ENCODE data around the gene NPM3. TPM values are rescaled to one million over a fixed set of nuclear protein-coding genes. Genes with fewer than 3 reads are reported as not detected.
A peak's percentile ranks its signal among the peaks of the same experiment; 100 is the strongest.

The NPM3 gene
- 2.9 TPM for polyA plus RNA-seq

GRCh38 chr10:101782811-101783735, at the start of gene NPM3:
TSS of gene NPM3 (minus strand) at chr10:101783446. CDS start at chr10:101783390, 56 bp downstream.
- Mint-ChIP-seq H3K9me3 (no peaks in the 10 kb centered on the region), H3K36me3 (no peaks in the 10 kb centered on the region), H3K4me1 (peaks cover 27 to 46% (median 44%) of the 10 kb centered on the region in 3 donors), H3K4me3 (peak within 1 kb of the TSS; percentile 96 to 100 (median 99)), H3K27me3 (peaks cover 9% of the 10 kb centered on the region), H3K27ac (peak within 1 kb of the TSS; percentile 91 to 99 (median 93))

- peak overlapping the region in 2 of 3 donors; percentile 94 to 99 for H3K27ac Mint-ChIP-seq
Observed at GRCh38 chr10:101832325-101832771, 49.1 kb upstream of the NPM3 start.

GRCh38 chr10:101831169-101831811, 48.0 kb upstream of the NPM3 start:
- peaks cover 12 to 40% (median 30%) of the 10 kb centered on the region in 3 donors for H3K4me1 Mint-ChIP-seq
- H3K36me3 Mint-ChIP-seq: peaks cover 2% of the 10 kb centered on the region
- H3K27ac Mint-ChIP-seq: peak overlapping the region; percentile 94 to 99 (median 98)
- no peaks in the 10 kb centered on the region for H3K9me3 Mint-ChIP-seq
- peak overlapping the region; percentile 76 to 94 (median 89) for H3K4me3 Mint-ChIP-seq
- no peaks in the 10 kb centered on the region for H3K27me3 Mint-ChIP-seq

More at GRCh38 chr10:101832325-101832771, 49.1 kb upstream of the NPM3 start:
- H3K4me1 Mint-ChIP-seq: peaks cover 10 to 39% (median 30%) of the 10 kb centered on the region in 3 donors
- H3K9me3 Mint-ChIP-seq: no peaks in the 10 kb centered on the region
- H3K36me3 Mint-ChIP-seq: peaks cover 2% of the 10 kb centered on the region
- no peaks in the 10 kb centered on the region for H3K27me3 Mint-ChIP-seq
- no peak overlapping the region for H3K4me3 Mint-ChIP-seq

- H3K4me1 Mint-ChIP-seq: peaks cover 9 to 36% (median 25%) of the 10 kb centered on the region in 3 donors
- peak overlapping the region; percentile 76 to 94 (median 89) for H3K4me3 Mint-ChIP-seq
- no peaks in the 10 kb centered on the region for H3K27me3 Mint-ChIP-seq
- H3K27ac Mint-ChIP-seq: peak overlapping the region; percentile 94 to 99 (median 98)
- no peaks in the 10 kb centered on the region for H3K9me3 Mint-ChIP-seq
- H3K36me3 Mint-ChIP-seq: peaks cover 7% of the 10 kb centered on the region
Observed at GRCh38 chr10:101830322-101831168, 47.3 kb upstream of the NPM3 start.

GRCh38 chr10:101829561-101830315, 46.5 kb upstream of the NPM3 start:
- no peaks in the 10 kb centered on the region for H3K27me3 Mint-ChIP-seq

GRCh38 chr10:101828766-101829551, 45.7 kb upstream of the NPM3 start:
- Mint-ChIP-seq H3K36me3 (peaks cover 7% of the 10 kb centered on the region), H3K27ac (peak overlapping the region in 2 of 3 donors; percentile 78 to 85), H3K4me3 (peak overlapping the region in 2 of 4 donors; percentile 8 to 21), H3K27me3 (no peaks in the 10 kb centered on the region), H3K9me3 (no peaks in the 10 kb centered on the region), H3K4me1 (peaks cover 4 to 29% (median 21%) of the 10 kb centered on the region in 3 donors)

More at GRCh38 chr10:101829561-101830315, 46.5 kb upstream of the NPM3 start:
- Mint-ChIP-seq H3K9me3 (no peaks in the 10 kb centered on the region), H3K36me3 (peaks cover 7% of the 10 kb centered on the region), H3K4me1 (peaks cover 6 to 32% (median 23%) of the 10 kb centered on the region in 3 donors), H3K27ac (peak overlapping the region; percentile 94 to 99 (median 98)), H3K4me3 (peak overlapping the region; percentile 76 to 94 (median 89))

GRCh38 chr10:101827919-101828600, 44.8 kb upstream of the NPM3 start:
- no peaks in the 10 kb centered on the region for H3K9me3 Mint-ChIP-seq
- peaks cover 4 to 25% (median 21%) of the 10 kb centered on the region in 3 donors for H3K4me1 Mint-ChIP-seq
- peaks cover 7% of the 10 kb centered on the region for H3K36me3 Mint-ChIP-seq
- peak overlapping the region in 2 of 3 donors; percentile 57 to 85 for H3K27ac Mint-ChIP-seq
- H3K27me3 Mint-ChIP-seq: no peaks in the 10 kb centered on the region
- H3K4me3 Mint-ChIP-seq: peak overlapping the region in 1 of 4 donors; percentile 54

- H3K9me3 Mint-ChIP-seq: no peaks in the 10 kb centered on the region
- H3K4me3 Mint-ChIP-seq: peak overlapping the region in 3 of 4 donors; percentile 7 to 78 (median 54)
- H3K27me3 Mint-ChIP-seq: no peaks in the 10 kb centered on the region
- peaks cover 4 to 20% (median 16%) of the 10 kb centered on the region in 3 donors for H3K4me1 Mint-ChIP-seq
- H3K36me3 Mint-ChIP-seq: peaks cover 7% of the 10 kb centered on the region
- H3K27ac Mint-ChIP-seq: peak overlapping the region in 1 of 3 donors; percentile 85
Observed at GRCh38 chr10:101826852-101827434, 43.7 kb upstream of the NPM3 start.

- Mint-ChIP-seq H3K36me3 (peaks cover 7% of the 10 kb centered on the region), H3K9me3 (no peaks in the 10 kb centered on the region), H3K27ac (no peak overlapping the region), H3K27me3 (no peaks in the 10 kb centered on the region), H3K4me1 (peaks cover under 1 to 7% (median 4%) of the 10 kb centered on the region in 3 donors), H3K4me3 (no peak overlapping the region)
Observed at GRCh38 chr10:101824736-101825135, 41.5 kb upstream of the NPM3 start.

GRCh38 chr10:101818872-101819633, 35.8 kb upstream of the NPM3 start:
- H3K27me3 Mint-ChIP-seq: no peaks in the 10 kb centered on the region
- peaks cover 12 to 22% (median 13%) of the 10 kb centered on the region in 3 donors for H3K4me1 Mint-ChIP-seq
- no peaks in the 10 kb centered on the region for H3K9me3 Mint-ChIP-seq
- H3K4me3 Mint-ChIP-seq: peak overlapping the region; percentile 89 to 100 (median 96)
- H3K36me3 Mint-ChIP-seq: no peaks in the 10 kb centered on the region
- H3K27ac Mint-ChIP-seq: peak overlapping the region; percentile 91 to 97 (median 95)

- Mint-ChIP-seq H3K4me3 (peak within 1 kb of the TSS; percentile 89 to 100 (median 96)), H3K36me3 (no peaks in the 10 kb centered on the region), H3K4me1 (peaks cover 20 to 29% (median 20%) of the 10 kb centered on the region in 3 donors), H3K27ac (peak within 1 kb of the TSS; percentile 95 to 97 (median 95)), H3K27me3 (no peaks in the 10 kb centered on the region), H3K9me3 (no peaks in the 10 kb centered on the region)
Observed at GRCh38 chr10:101818119-101818871, 35.0 kb upstream of the NPM3 start, which contains the start of gene OGA. TSS of gene OGA (minus strand) at chr10:101818444. CDS start at chr10:101818022, 422 bp downstream.
